ENCODE measurements around the gene CHP2. TPM values are rescaled to one million over a fixed set of nuclear protein-coding genes. Genes with fewer than 3 reads are reported as not detected.

The CHP2 gene
- total RNA-seq, 1 donor from 2014 or later, result not detected

DNA sequence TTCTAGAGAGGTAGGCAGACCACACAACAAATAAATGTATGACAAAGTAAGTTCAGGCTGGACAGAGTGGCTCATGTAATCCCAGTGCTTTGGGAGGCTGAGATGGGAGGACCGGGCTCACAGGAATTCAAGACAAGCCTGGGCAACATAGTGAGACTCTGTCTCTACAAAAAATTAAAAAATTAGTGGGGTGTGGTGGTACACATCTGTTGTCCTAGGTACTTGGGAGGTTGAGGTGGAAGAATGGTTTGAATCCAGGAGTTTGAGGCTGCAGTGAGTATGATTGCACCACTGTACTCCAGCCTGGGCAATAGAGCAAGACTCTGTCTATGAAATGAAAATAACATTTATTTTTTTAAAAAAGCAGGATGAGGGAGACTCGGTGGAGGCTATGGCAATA is 18.5 kb downstream of the CHP2 start:
- Mint-ChIP-seq H3K27me3 (ENCODE audit: unreplicated experiment) (no peaks in the 10 kb centered on the region), H3K4me3 (ENCODE audit: unreplicated experiment) (no peak overlapping the region), H3K36me3 (ENCODE audit: unreplicated experiment) (no peaks in the 10 kb centered on the region), H3K9me3 (ENCODE audit: unreplicated experiment) (no peaks in the 10 kb centered on the region), H3K4me1 (ENCODE audit: unreplicated experiment) (no peaks in the 10 kb centered on the region), H3K27ac (ENCODE audit: unreplicated experiment) (no peak overlapping the region)
- DNase-seq (ENCODE audit: extremely low spot score, unreplicated experiment), result no peak
- TF ChIP-seq CTCF (IDR thresholded peaks at IDR 0.05), result no peak

- TF ChIP-seq CTCF (IDR thresholded peaks at IDR 0.05), result no peak
- H3K27me3 Mint-ChIP-seq (ENCODE audit: unreplicated experiment), result peaks cover 5% of the 10 kb centered on the region
Measured at GRCh38 chr16:23781176-23781575, 26.4 kb downstream of the CHP2 start.

GRCh38 chr16:23784811-23785447 is 30.1 kb downstream of the CHP2 start:
- H3K27me3 Mint-ChIP-seq (ENCODE audit: unreplicated experiment), result peaks cover 8% of the 10 kb centered on the region
- H3K4me3 Mint-ChIP-seq (ENCODE audit: unreplicated experiment), result no peak overlapping the region
- H3K27ac Mint-ChIP-seq (ENCODE audit: unreplicated experiment), result no peak overlapping the region
- H3K9me3 Mint-ChIP-seq (ENCODE audit: unreplicated experiment), result no peaks in the 10 kb centered on the region
- no peak for DNase-seq (ENCODE audit: extremely low spot score, unreplicated experiment)
- peaks cover 3% of the 10 kb centered on the region for H3K4me1 Mint-ChIP-seq (ENCODE audit: unreplicated experiment)
- TF ChIP-seq CTCF (IDR thresholded peaks at IDR 0.05), result no peak
- H3K36me3 Mint-ChIP-seq (ENCODE audit: unreplicated experiment), result no peaks in the 10 kb centered on the region

More at GRCh38 chr16:23781176-23781575, 26.4 kb downstream of the CHP2 start:
- Mint-ChIP-seq H3K4me3 (ENCODE audit: unreplicated experiment) (no peak overlapping the region), H3K4me1 (ENCODE audit: unreplicated experiment) (peaks cover 3% of the 10 kb centered on the region), H3K36me3 (ENCODE audit: unreplicated experiment) (no peaks in the 10 kb centered on the region), H3K9me3 (ENCODE audit: unreplicated experiment) (no peaks in the 10 kb centered on the region), H3K27ac (ENCODE audit: unreplicated experiment) (no peak overlapping the region)
- DNase-seq (ENCODE audit: extremely low spot score, unreplicated experiment), result no peak

GRCh38 chr16:23785842-23786241 is 31.0 kb downstream of the CHP2 start:
- no peaks in the 10 kb centered on the region for H3K4me1 Mint-ChIP-seq (ENCODE audit: unreplicated experiment)
- no peak overlapping the region for H3K27ac Mint-ChIP-seq (ENCODE audit: unreplicated experiment)
- no peak overlapping the region for H3K4me3 Mint-ChIP-seq (ENCODE audit: unreplicated experiment)
- TF ChIP-seq CTCF (IDR thresholded peaks at IDR 0.05), result no peak
- H3K27me3 Mint-ChIP-seq (ENCODE audit: unreplicated experiment), result peaks cover 8% of the 10 kb centered on the region
- H3K9me3 Mint-ChIP-seq (ENCODE audit: unreplicated experiment), result no peaks in the 10 kb centered on the region
- no peaks in the 10 kb centered on the region for H3K36me3 Mint-ChIP-seq (ENCODE audit: unreplicated experiment)
- DNase-seq (ENCODE audit: extremely low spot score, unreplicated experiment), result no peak

DNA sequence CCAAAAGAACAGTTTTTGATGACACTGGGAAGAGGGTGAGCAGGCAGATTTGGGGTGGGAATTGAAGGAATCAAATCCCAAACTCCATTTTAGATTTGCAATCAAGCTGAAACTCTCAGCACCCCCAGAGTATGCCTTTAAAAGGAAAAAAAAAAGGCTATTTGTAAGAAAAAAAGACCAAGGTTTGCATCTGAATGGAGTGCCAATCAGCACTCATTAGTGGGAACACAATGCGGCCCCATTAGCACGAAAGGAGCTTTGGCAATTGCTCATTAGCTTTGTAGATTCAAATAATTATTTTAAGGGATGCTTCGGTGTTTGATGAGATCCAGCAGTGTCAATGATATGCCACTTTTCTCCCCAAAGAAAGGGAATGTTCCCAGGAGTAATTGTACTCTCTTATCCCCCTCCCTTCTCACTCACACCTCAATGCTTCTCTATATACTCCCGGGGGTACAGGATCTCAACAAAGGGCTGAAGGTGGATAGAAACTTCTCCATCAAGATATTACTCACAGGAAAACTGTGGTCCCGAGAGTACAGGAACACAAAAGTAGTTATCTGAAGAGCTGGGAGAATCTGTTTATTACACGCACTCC is 32.2 kb downstream of the CHP2 start:
- Mint-ChIP-seq H3K4me1 (ENCODE audit: unreplicated experiment) (no peaks in the 10 kb centered on the region), H3K36me3 (ENCODE audit: unreplicated experiment) (no peaks in the 10 kb centered on the region), H3K27me3 (ENCODE audit: unreplicated experiment) (peaks cover 8% of the 10 kb centered on the region), H3K9me3 (ENCODE audit: unreplicated experiment) (no peaks in the 10 kb centered on the region), H3K27ac (ENCODE audit: unreplicated experiment) (no peak overlapping the region), H3K4me3 (ENCODE audit: unreplicated experiment) (no peak overlapping the region)
- DNase-seq (ENCODE audit: extremely low spot score, unreplicated experiment), result no peak
- TF ChIP-seq CTCF (IDR thresholded peaks at IDR 0.05), result no peak
